Measurements from ENCODE around the gene MTFP1.
"Not testable (repeated sequence)": the region's sequence is repeated elsewhere in the genome, so short reads cannot be mapped to it uniquely, and the experiment has no call there.

Gene MTFP1

GRCh38 chr22:30453731-30454510 is 28.4 kb downstream of the MTFP1 start:
- DNase-seq (ENCODE audit: low read depth, low spot score): no peak

- no peak for DNase-seq (ENCODE audit: low read depth, low spot score)
Observed at GRCh38 chr22:30455075-30455840, 29.7 kb downstream of the MTFP1 start.

GRCh38 chr22:30457981-30458380 is 32.4 kb downstream of the MTFP1 start:
- no peak for DNase-seq (ENCODE audit: low read depth, low spot score)

- no peak for DNase-seq (ENCODE audit: low read depth, low spot score)
Observed at GRCh38 chr22:30459181-30460052, 33.8 kb downstream of the MTFP1 start.

GRCh38 chr22:30460147-30460546 is 34.6 kb downstream of the MTFP1 start:
- no peak for DNase-seq (ENCODE audit: low read depth, low spot score)

GRCh38 chr22:30460555-30460954 is 35.0 kb downstream of the MTFP1 start:
- not testable (repeated sequence) for DNase-seq (ENCODE audit: low read depth, low spot score)

GRCh38 chr22:30469165-30469564 is 43.6 kb downstream of the MTFP1 start:
- no peak for DNase-seq (ENCODE audit: low read depth, low spot score)

- no peak for DNase-seq (ENCODE audit: low read depth, low spot score)
Observed at GRCh38 chr22:30470655-30471054, 45.1 kb downstream of the MTFP1 start.

GRCh38 chr22:30471616-30472318 is 46.2 kb downstream of the MTFP1 start, which contains the start of gene SEC14L3:
TSS of gene SEC14L3 (minus strand) at chr22:30472017. CDS start at chr22:30471958, 59 bp downstream.
- no peak for DNase-seq (ENCODE audit: low read depth, low spot score)

- DNase-seq (ENCODE audit: low read depth, low spot score): no peak
Observed at GRCh38 chr22:30472994-30473720, 47.6 kb downstream of the MTFP1 start.

GRCh38 chr22:30474121-30474520 is 48.6 kb downstream of the MTFP1 start:
- DNase-seq (ENCODE audit: low read depth, low spot score): no peak

- no peak for DNase-seq (ENCODE audit: low read depth, low spot score)
Observed at GRCh38 chr22:30474683-30475424, 49.3 kb downstream of the MTFP1 start.

Measured in activated naive CD8-positive, alpha-beta T cell treated with anti-CD3 and anti-CD28 coated beads, Interleukin-2, amount 50 U/mL, for 16 hours (primary cell).